ENCODE results near the gene UGT1A9.

- TF ChIP-seq, protein P1, sequence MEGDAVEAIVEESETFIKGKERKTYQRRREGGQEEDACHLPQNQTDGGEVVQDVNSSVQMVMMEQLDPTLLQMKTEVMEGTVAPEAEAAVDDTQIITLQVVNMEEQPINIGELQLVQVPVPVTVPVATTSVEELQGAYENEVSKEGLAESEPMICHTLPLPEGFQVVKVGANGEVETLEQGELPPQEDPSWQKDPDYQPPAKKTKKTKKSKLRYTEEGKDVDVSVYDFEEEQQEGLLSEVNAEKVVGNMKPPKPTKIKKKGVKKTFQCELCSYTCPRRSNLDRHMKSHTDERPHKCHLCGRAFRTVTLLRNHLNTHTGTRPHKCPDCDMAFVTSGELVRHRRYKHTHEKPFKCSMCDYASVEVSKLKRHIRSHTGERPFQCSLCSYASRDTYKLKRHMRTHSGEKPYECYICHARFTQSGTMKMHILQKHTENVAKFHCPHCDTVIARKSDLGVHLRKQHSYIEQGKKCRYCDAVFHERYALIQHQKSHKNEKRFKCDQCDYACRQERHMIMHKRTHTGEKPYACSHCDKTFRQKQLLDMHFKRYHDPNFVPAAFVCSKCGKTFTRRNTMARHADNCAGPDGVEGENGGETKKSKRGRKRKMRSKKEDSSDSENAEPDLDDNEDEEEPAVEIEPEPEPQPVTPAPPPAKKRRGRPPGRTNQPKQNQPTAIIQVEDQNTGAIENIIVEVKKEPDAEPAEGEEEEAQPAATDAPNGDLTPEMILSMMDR (IDR thresholded peaks at IDR 0.05), result no peak
- TF ChIP-seq EZH2 (IDR thresholded peaks at IDR 0.05), result no peak
- no peak for TF ChIP-seq EZH2phosphoT487 (IDR thresholded peaks at IDR 0.05)
Observed at GRCh38 chr2:233779722-233780121, 108.0 kb downstream of the UGT1A9 start.
